ENCODE results near the gene GHRH. TPM values are rescaled to one million over a fixed set of nuclear protein-coding genes. Genes with fewer than 3 reads are reported as not detected.
A peak's percentile ranks its signal among the peaks of the same experiment; 100 is the strongest.

Gene GHRH
- total and polyA plus RNA-seq, 4 donors = not detected

- no peaks in the 10 kb centered on the region for H3K9me3 ChIP-seq (ENCODE audit: control insufficient read depth in 4 of 4, insufficient read depth in 3 of 4, low read length in 3 of 4)
- H3K9ac ChIP-seq (ENCODE audit: insufficient read depth in 1 of 2, low read length in 2 of 2) = no peak overlapping the region
- no peak overlapping the region for H3K27ac ChIP-seq (ENCODE audit: low read depth in 1 of 2, low read length in 1 of 2)
- no peak overlapping the region for H3K4me3 ChIP-seq
- WGBS, 2 donors = 80 to 83% methylated on average over 25 of the region's 25 CpGs
- no peak for DNase-seq
- H3K27me3 ChIP-seq (ENCODE audit: control insufficient read depth in 3 of 3, insufficient read depth in 3 of 3, low read length in 2 of 3) = no peaks in the 10 kb centered on the region
- peaks cover 10 to 17% (median 15%) of the 10 kb centered on the region in 4 donors for H3K36me3 ChIP-seq (ENCODE audit: control insufficient read depth in 4 of 4, insufficient read depth in 4 of 4, low read length in 4 of 4)
- no peaks in the 10 kb centered on the region for H3K4me1 ChIP-seq (ENCODE audit: control insufficient read depth in 5 of 5, insufficient read depth in 5 of 5, low read length in 5 of 5)
- no peak for ATAC-seq (ENCODE audit: insufficient read depth, low FRiP score)
- TF ChIP-seq, protein P1, sequence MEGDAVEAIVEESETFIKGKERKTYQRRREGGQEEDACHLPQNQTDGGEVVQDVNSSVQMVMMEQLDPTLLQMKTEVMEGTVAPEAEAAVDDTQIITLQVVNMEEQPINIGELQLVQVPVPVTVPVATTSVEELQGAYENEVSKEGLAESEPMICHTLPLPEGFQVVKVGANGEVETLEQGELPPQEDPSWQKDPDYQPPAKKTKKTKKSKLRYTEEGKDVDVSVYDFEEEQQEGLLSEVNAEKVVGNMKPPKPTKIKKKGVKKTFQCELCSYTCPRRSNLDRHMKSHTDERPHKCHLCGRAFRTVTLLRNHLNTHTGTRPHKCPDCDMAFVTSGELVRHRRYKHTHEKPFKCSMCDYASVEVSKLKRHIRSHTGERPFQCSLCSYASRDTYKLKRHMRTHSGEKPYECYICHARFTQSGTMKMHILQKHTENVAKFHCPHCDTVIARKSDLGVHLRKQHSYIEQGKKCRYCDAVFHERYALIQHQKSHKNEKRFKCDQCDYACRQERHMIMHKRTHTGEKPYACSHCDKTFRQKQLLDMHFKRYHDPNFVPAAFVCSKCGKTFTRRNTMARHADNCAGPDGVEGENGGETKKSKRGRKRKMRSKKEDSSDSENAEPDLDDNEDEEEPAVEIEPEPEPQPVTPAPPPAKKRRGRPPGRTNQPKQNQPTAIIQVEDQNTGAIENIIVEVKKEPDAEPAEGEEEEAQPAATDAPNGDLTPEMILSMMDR (IDR thresholded peaks at IDR 0.05; ENCODE audit: control extremely low read depth, extremely low read depth) = no peak
These were observed 16.1 kb downstream of the GHRH start for GRCh38 chr20:37245216-37246150.

DNA sequence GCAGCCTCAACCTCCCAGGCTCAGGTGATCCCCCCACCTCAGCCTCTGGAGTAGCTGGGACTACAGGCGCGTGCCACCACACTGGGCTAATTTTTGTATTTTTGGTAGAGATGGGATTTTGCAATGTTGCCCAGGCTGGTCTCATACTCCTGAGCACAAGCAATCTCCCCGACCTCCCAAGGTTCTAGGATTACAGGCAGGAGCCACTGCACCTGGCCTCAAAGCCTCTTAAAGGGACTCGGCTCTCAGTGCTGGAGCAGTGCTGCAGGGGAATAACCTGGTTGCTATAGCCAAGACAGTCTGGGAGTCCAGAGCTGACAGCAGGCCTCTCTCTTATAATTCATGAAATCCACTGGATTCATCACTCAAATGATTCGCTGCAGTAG, 17.0 kb downstream of the GHRH start:
- DNase-seq = no peak
- WGBS, 2 donors = 89 to 90% methylated on average over 5 of the region's 5 CpGs

GRCh38 chr20:37243937-37244571, 17.6 kb downstream of the GHRH start:
- H3K9ac ChIP-seq (ENCODE audit: insufficient read depth in 1 of 2, low read length in 2 of 2) = no peak overlapping the region
- peaks cover 0 to 4% (median 0%) of the 10 kb centered on the region in 5 donors for H3K4me1 ChIP-seq (ENCODE audit: control insufficient read depth in 5 of 5, insufficient read depth in 5 of 5, low read length in 5 of 5)
- ATAC-seq (ENCODE audit: insufficient read depth, low FRiP score) (no peak), DNase-seq (peak in 1 of 3 donors; percentile 10)
- peaks cover 17 to 29% (median 21%) of the 10 kb centered on the region in 4 donors for H3K36me3 ChIP-seq (ENCODE audit: control insufficient read depth in 4 of 4, insufficient read depth in 4 of 4, low read length in 4 of 4)
- H3K27ac ChIP-seq (ENCODE audit: low read depth in 1 of 2, low read length in 1 of 2) = no peak overlapping the region
- H3K27me3 ChIP-seq (ENCODE audit: control insufficient read depth in 3 of 3, insufficient read depth in 3 of 3, low read length in 2 of 3) = no peaks in the 10 kb centered on the region
- H3K9me3 ChIP-seq (ENCODE audit: control insufficient read depth in 4 of 4, insufficient read depth in 3 of 4, low read length in 3 of 4) = no peaks in the 10 kb centered on the region
- WGBS, 2 donors = 75 to 77% methylated on average over 8 of the region's 8 CpGs
- TF ChIP-seq, protein P1 (IDR thresholded peaks at IDR 0.05; ENCODE audit: control extremely low read depth, extremely low read depth) = no peak
- H3K4me3 ChIP-seq = no peak overlapping the region

More for the DNA sequence above, 17.0 kb downstream of the GHRH start:
- H3K9me3 ChIP-seq (ENCODE audit: control insufficient read depth in 4 of 4, insufficient read depth in 3 of 4, low read length in 3 of 4) = no peaks in the 10 kb centered on the region
- no peak overlapping the region for H3K4me3 ChIP-seq
- H3K27me3 ChIP-seq (ENCODE audit: control insufficient read depth in 3 of 3, insufficient read depth in 3 of 3, low read length in 2 of 3) = no peaks in the 10 kb centered on the region
- H3K36me3 ChIP-seq (ENCODE audit: control insufficient read depth in 4 of 4, insufficient read depth in 4 of 4, low read length in 4 of 4) = peaks cover 17 to 24% (median 20%) of the 10 kb centered on the region in 4 donors
- H3K9ac ChIP-seq (ENCODE audit: insufficient read depth in 1 of 2, low read length in 2 of 2) = no peak overlapping the region
- no peaks in the 10 kb centered on the region for H3K4me1 ChIP-seq (ENCODE audit: control insufficient read depth in 5 of 5, insufficient read depth in 5 of 5, low read length in 5 of 5)
- ATAC-seq (ENCODE audit: insufficient read depth, low FRiP score) = no peak
- no peak overlapping the region for H3K27ac ChIP-seq (ENCODE audit: low read depth in 1 of 2, low read length in 1 of 2)
- TF ChIP-seq, protein P1 (IDR thresholded peaks at IDR 0.05; ENCODE audit: control extremely low read depth, extremely low read depth) = no peak

All from lung (tissue), 12 donors.